Stimulated activated CD4-positive, alpha-beta T cell treated with anti-CD3 and anti-CD28 coated beads, Interleukin-12 subunit alpha, Interleukin-12 subunit beta, amount 100 ng/mL, for 4 hours (primary cell): ENCODE results near the gene MRPS2.
"Not testable (repeated sequence)": the region's sequence is repeated elsewhere in the genome, so short reads cannot be mapped to it uniquely, and the experiment has no call there.

ENCODE experiments used
- DNase-seq: peaks from one replicate; pipeline ENCODE4 v3.0.0-alpha.2; 2020

MRPS2 gene

GRCh38 chr9:135500525-135501260, at the start of gene MRPS2:
TSS of gene MRPS2 (plus strand) at chr9:135500682. CDS start at chr9:135500711, 29 bp downstream.
- DNase-seq, result peak; percentile 82

- no peak for DNase-seq
Measured at GRCh38 chr9:135450956-135451355, 49.5 kb upstream of the MRPS2 start.

GRCh38 chr9:135451909-135452308, 48.6 kb upstream of the MRPS2 start:
- DNase-seq, result not testable (repeated sequence)

- DNase-seq, result no peak
Measured at GRCh38 chr9:135454737-135455136, 45.7 kb upstream of the MRPS2 start.

- no peak for DNase-seq
Measured at GRCh38 chr9:135455401-135456030, 45.0 kb upstream of the MRPS2 start.

GRCh38 chr9:135456436-135457104, 43.9 kb upstream of the MRPS2 start:
- DNase-seq, result no peak

GRCh38 chr9:135458478-135458877, 42.0 kb upstream of the MRPS2 start:
- DNase-seq, result not testable (repeated sequence)

GRCh38 chr9:135461936-135462335, 38.5 kb upstream of the MRPS2 start:
- no peak for DNase-seq

GRCh38 chr9:135463140-135463539, 37.3 kb upstream of the MRPS2 start:
- DNase-seq, result no peak

GRCh38 chr9:135464181-135464580, 36.3 kb upstream of the MRPS2 start:
- no peak for DNase-seq

GRCh38 chr9:135468854-135469521, 31.5 kb upstream of the MRPS2 start:
- DNase-seq, result peak; percentile 45

- DNase-seq, result no peak
Measured at GRCh38 chr9:135471791-135472640, 28.5 kb upstream of the MRPS2 start.

- DNase-seq, result no peak
Measured at GRCh38 chr9:135473972-135474543, 26.4 kb upstream of the MRPS2 start.

- no peak for DNase-seq
Measured at GRCh38 chr9:135474915-135475314, 25.6 kb upstream of the MRPS2 start.

GRCh38 chr9:135476561-135477355, 23.7 kb upstream of the MRPS2 start:
- DNase-seq, result no peak

- no peak for DNase-seq
Measured at GRCh38 chr9:135478191-135478590, 22.3 kb upstream of the MRPS2 start.

GRCh38 chr9:135478829-135479468, 21.5 kb upstream of the MRPS2 start:
- DNase-seq, result no peak

GRCh38 chr9:135479469-135480052, 20.9 kb upstream of the MRPS2 start, which contains the start of gene PPP1R26:
TSS of gene PPP1R26 (plus strand) at chr9:135479782. CDS start at chr9:135484511, 4,729 bp downstream.
- DNase-seq, result no peak

GRCh38 chr9:135480071-135480939, 20.2 kb upstream of the MRPS2 start:
- DNase-seq, result no peak
